Testis (tissue), 3 donors: ENCODE measurements around the gene NAV1. TPM values are rescaled to one million over a fixed set of nuclear protein-coding genes. Genes with fewer than 3 reads are reported as not detected.

Experiments used
- DNase-seq: peaks from one replicate; pipeline ENCODE4 v3.0.0-alpha.2; 2019
- H3K27ac ChIP-seq, 2 donors: fragments of 200-600 bp; sonication (generic); one replicate each; pipeline ENCODE4 v1.5.1; 2019
- H3K27me3 ChIP-seq: fragments of 200-600 bp; sonication (generic); one replicate; pipeline ENCODE4 v1.5.1; 2019
- H3K36me3 ChIP-seq: fragments of 200-600 bp; sonication (generic); one replicate; pipeline ENCODE4 v1.5.1; 2017; ENCODE audit warnings: low read depth; ENCODE audit errors: missing control alignments
- H3K4me1 ChIP-seq: fragments of 200-600 bp; sonication (generic); one replicate; pipeline ENCODE4 v1.5.1; 2019
- H3K4me3 ChIP-seq, 2 donors: fragments of 200-600 bp; sonication (generic); one replicate each; pipeline ENCODE4 v1.5.1; 2017 to 2019
- H3K9me3 ChIP-seq: fragments of 200-600 bp; sonication (generic); one replicate; pipeline ENCODE4 v1.5.1; 2017
- CTCF ChIP-seq, 3 experiments: fragments of 450-650 bp in 2 of 3; fragments of 200-600 bp in 1 of 3; sonication (generic) in 1 of 3; IDR thresholded peaks; one replicate each; pipeline ENCODE4 v1.5.1; 2016 to 2019; ENCODE audit warnings: antibody characterized with exemption in 3 of 3, mild to moderate bottlenecking in 2 of 3, moderate library complexity in 1 of 3
- POLR2A ChIP-seq: fragments of 450-650 bp; IDR thresholded peaks from one replicate; pipeline ENCODE4 v1.6.1; 2017; ENCODE audit warnings: antibody characterized with exemption, mild to moderate bottlenecking, moderate library complexity
- WGBS, 2 donors: methylation state at CpG; one replicate each; pipeline ENCODE4 v1.1.5; 2018; 5-methylcytosine and 5-hydroxymethylcytosine counted together
- intact Hi-C: fragments of 100-400 bp; cut with DNase I; formaldehyde crosslinking; loops from one replicate; pipeline ENCODE4 v1.15.1; 2023; ENCODE audit warnings: low total_unique reads
- polyA plus RNA-seq: library from polyadenylated mRNA; stranded (reverse); fragments of 350-450 nt; fragmentation: Illumina TruSeq; extraction: RNeasy Lipid Tissue Mini Kit (QIAGEN cat#74804); gene quantifications from one replicate; pipeline ENCODE4 v1.2.3, GENCODE V29; 2014; ENCODE audit warnings: low read depth, low replicate concordance; ENCODE audit not compliant: insufficient read depth
- total RNA-seq, 2 donors: library from RNA; depleted of rRNA; stranded (reverse); fragments of >200 nt; gene quantifications; one replicate each; pipeline ENCODE4 v1.2.3, GENCODE V29; 2016

The NAV1 gene
- total and polyA plus RNA-seq, 3 donors from 2014 or later, result 22.0 to 56.8 (median 52.5) TPM

- Histone ChIP-seq H3K4me1 (no peaks in the 10 kb centered on the region), H3K27me3 (no peaks in the 10 kb centered on the region), H3K9me3 (no peaks in the 10 kb centered on the region), H3K27ac (no peak overlapping the region), H3K36me3 (no peaks in the 10 kb centered on the region), H3K4me3 (no peak overlapping the region)
- intact Hi-C loops, result loop anchor here (10.0 kb wide), 2 partner anchors 144 to 234 kb away; no protein-coding TSS in a partner anchor
- whole genome bisulfite sequencing, 2 donors, result 86 to 93% methylated on average over 3 to 9 of the region's 9 CpGs
- DNase-seq, result no peak
- TF ChIP-seq CTCF (IDR thresholded peaks at IDR 0.05) (no peak), POLR2A (no peak)
These were observed 21.6 kb downstream of the NAV1 start for GRCh38 chr1:201560328-201561194.

GRCh38 chr1:201561195-201561564, 22.3 kb downstream of the NAV1 start:
- no peaks in the 10 kb centered on the region for H3K36me3 ChIP-seq
- H3K9me3 ChIP-seq, result no peaks in the 10 kb centered on the region
- WGBS, 2 donors, result 88 to 92% methylated on average over 3 of the region's 3 CpGs
- TF ChIP-seq POLR2A (no peak), CTCF (IDR thresholded peaks at IDR 0.05) (no peak)
- DNase-seq, result no peak
- H3K27ac ChIP-seq, result no peak overlapping the region
- intact Hi-C loops, result loop anchor here (10.0 kb wide), 2 partner anchors 144 to 234 kb away; no protein-coding TSS in a partner anchor
- H3K4me1 ChIP-seq, result no peaks in the 10 kb centered on the region
- no peaks in the 10 kb centered on the region for H3K27me3 ChIP-seq
- H3K4me3 ChIP-seq, result no peak overlapping the region

DNA sequence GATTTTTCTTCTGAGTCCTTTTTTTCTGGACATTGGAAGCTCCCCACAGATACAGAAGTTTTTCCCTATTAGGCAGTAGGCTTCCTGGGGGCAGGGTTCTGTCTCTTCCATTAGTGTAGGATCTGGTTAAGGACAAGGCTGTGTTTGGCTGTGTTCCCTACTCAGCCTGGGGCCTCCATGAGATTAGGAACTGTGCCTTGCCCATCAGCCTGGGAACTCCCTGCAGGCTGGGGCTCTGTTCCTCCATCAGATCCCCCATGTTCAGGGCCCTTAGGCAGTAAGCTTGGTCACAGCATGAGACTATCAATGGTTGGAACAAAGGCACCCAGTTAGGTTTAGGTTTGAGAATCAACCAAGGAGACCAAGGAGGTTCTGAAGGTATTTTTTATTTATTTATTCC, 22.7 kb downstream of the NAV1 start:
- TF ChIP-seq CTCF (IDR thresholded peaks at IDR 0.05) (no peak), POLR2A (no peak)
- no peaks in the 10 kb centered on the region for H3K9me3 ChIP-seq
- no peak overlapping the region for H3K4me3 ChIP-seq
- no peak overlapping the region for H3K27ac ChIP-seq
- no peaks in the 10 kb centered on the region for H3K4me1 ChIP-seq
- no peaks in the 10 kb centered on the region for H3K27me3 ChIP-seq
- no peaks in the 10 kb centered on the region for H3K36me3 ChIP-seq
- DNase-seq, result no peak
- intact Hi-C loops, result loop anchor here (10.0 kb wide), 2 partner anchors 143 to 233 kb away; no protein-coding TSS in a partner anchor

GRCh38 chr1:201562257-201562656, 23.3 kb downstream of the NAV1 start:
- no peak for DNase-seq
- Histone ChIP-seq H3K9me3 (no peaks in the 10 kb centered on the region), H3K27me3 (no peaks in the 10 kb centered on the region), H3K4me1 (no peaks in the 10 kb centered on the region), H3K36me3 (no peaks in the 10 kb centered on the region), H3K4me3 (no peak overlapping the region), H3K27ac (no peak overlapping the region)
- WGBS, 2 donors, result 86 to 90% methylated on average over 4 of the region's 4 CpGs
- TF ChIP-seq POLR2A, result no peak
- TF ChIP-seq CTCF (IDR thresholded peaks at IDR 0.05), result no peak
- intact Hi-C loops, result loop anchor here (10.0 kb wide), 2 partner anchors 143 to 233 kb away; no protein-coding TSS in a partner anchor
